GM20000 (cell line): Measurements from ENCODE around the gene DYNC2H1.

Source experiments
- DNase-seq: peaks from one replicate; pipeline ENCODE4 v3.0.0; 2012; ENCODE audit warnings: low spot score
- CTCF ChIP-seq: IDR thresholded peaks from 2 replicates; pipeline ENCODE4 v1.5.1; 2012; ENCODE audit warnings: mild to moderate bottlenecking, control low read depth; ENCODE audit errors: extremely low read depth, missing control alignments

The DYNC2H1 gene

DNA sequence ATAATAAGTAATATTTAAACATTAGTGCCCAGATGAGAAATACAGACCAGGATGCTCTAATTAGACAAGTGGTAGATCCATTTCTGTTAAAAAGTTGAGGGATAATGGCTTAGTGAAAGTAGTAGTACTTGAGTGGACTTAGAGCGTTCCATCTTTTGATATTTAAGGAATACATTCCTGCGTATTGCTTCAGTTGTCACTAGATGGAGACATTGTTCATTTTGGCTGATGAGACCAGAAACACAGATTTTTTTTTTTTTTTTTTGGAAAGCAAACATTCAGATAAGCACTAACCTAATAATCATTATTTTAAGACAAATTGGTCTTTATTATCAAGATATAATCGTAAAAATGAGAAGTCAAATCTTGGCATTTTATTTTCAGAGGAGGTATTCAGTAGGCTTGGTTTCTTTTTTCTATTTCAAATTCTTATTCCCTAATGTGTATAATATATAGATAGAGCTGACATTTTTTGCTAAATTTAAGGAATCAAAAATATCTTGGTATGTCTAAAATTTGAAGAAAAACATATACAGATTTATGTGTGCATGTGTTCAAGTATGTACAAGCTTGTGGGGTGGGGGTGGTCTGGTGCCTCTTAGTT, 92.9 kb downstream of the DYNC2H1 start:
- TF ChIP-seq CTCF, result peak; percentile 7
- DNase-seq, result no peak

DNA sequence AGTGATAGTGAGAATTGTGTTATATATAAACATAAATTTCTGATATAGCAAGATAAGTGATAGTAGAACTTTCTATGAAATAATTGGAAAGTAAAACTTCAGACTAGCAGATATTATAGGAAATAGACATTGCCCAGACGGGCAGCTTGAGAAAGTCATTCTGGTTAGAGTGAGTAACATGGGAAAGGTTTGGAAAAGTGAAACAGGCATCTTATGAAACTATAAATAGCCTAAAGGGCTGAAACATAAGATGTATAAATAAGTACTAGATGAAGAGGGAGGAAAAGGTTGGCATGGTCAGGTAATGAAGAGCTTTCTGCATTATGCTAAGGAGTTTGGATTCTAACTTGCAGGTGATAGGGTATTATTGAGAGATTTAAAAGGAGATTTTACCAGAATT, 101.3 kb downstream of the DYNC2H1 start:
- no peak for DNase-seq
- TF ChIP-seq CTCF, result no peak

DNA sequence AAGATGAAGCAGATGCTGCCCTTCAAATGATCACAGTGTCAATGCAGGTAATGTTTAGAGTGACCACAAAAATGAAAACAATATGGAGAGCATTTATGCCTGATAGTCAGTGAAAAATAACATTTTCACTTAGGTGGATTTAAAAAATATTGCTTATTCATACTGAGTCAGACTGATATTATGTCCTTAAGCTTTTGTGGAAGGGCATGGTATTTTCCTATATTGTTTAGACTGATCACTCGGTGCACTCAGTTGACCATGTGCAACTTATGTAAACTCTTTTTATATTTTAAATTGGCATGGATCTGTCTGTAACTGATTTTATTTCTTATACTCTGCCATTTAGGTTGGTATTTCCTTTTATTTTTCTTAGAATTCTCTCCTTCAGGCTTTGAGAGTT, 106.6 kb downstream of the DYNC2H1 start:
- DNase-seq, result no peak

GRCh38 chr11:103220133-103220532, 110.9 kb downstream of the DYNC2H1 start:
- TF ChIP-seq CTCF, result no peak
- DNase-seq, result no peak

More for the DNA sequence above, 106.6 kb downstream of the DYNC2H1 start:
- TF ChIP-seq CTCF, result no peak

GRCh38 chr11:103222806-103223205, 113.6 kb downstream of the DYNC2H1 start:
- no peak for DNase-seq
- TF ChIP-seq CTCF, result no peak

GRCh38 chr11:103228807-103229206, 119.6 kb downstream of the DYNC2H1 start:
- TF ChIP-seq CTCF, result no peak
- no peak for DNase-seq

DNA sequence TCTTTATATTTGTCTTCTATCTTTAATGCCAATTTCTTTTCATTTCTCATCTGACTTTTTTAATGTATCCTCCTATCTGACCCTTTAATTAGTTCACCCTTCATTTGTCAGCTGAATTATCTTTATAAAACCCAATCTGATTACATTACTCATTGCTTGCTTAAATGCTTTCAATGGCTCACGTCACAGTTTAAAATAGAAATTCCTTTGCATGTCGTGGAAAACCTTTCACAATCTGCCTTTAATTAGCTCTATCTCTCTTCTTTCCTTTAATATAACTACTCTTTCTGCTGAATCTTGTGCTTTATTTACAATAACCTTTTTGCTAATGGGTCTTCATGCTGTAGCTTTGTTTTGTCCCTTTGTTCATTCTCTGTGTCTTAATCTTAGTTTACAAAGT, 125.7 kb downstream of the DYNC2H1 start:
- no peak for TF ChIP-seq CTCF
- no peak for DNase-seq
